Measurements from ENCODE around the gene MCTP1. TPM values are rescaled to one million over a fixed set of nuclear protein-coding genes. Genes with fewer than 3 reads are reported as not detected.
"Not testable (repeated sequence)": the region's sequence is repeated elsewhere in the genome, so short reads cannot be mapped to it uniquely, and the experiment has no call there.

Gene MCTP1
- total RNA-seq, 1 experiment from 2014 or later: 4.2 TPM

GRCh38 chr5:94885931-94886330, 399.0 kb downstream of the MCTP1 start:
- no peak for DNase-seq (ENCODE audit: low spot score)

GRCh38 chr5:94884311-94884710, 400.6 kb downstream of the MCTP1 start:
- DNase-seq (ENCODE audit: low spot score): no peak

GRCh38 chr5:94872526-94872925, 412.4 kb downstream of the MCTP1 start:
- DNase-seq (ENCODE audit: low spot score): no peak

GRCh38 chr5:94870511-94871183, 414.2 kb downstream of the MCTP1 start:
- DNase-seq (ENCODE audit: low spot score): no peak

GRCh38 chr5:94869921-94870320, 415.0 kb downstream of the MCTP1 start:
- DNase-seq (ENCODE audit: low spot score): no peak

GRCh38 chr5:94863951-94864350, 420.9 kb downstream of the MCTP1 start:
- DNase-seq (ENCODE audit: low spot score): no peak

GRCh38 chr5:94857111-94857510, 427.8 kb downstream of the MCTP1 start:
- DNase-seq (ENCODE audit: low spot score): no peak

- no peak for DNase-seq (ENCODE audit: low spot score)
Measured at GRCh38 chr5:94856257-94856800, 428.6 kb downstream of the MCTP1 start.

GRCh38 chr5:94855543-94855942, 429.4 kb downstream of the MCTP1 start:
- no peak for DNase-seq (ENCODE audit: low spot score)

GRCh38 chr5:94853120-94853519, 431.8 kb downstream of the MCTP1 start:
- DNase-seq (ENCODE audit: low spot score): no peak

- DNase-seq (ENCODE audit: low spot score): no peak
Measured at GRCh38 chr5:94850960-94851359, 433.9 kb downstream of the MCTP1 start.

- DNase-seq (ENCODE audit: low spot score): peak; percentile 45
Measured at GRCh38 chr5:94849821-94850736, 434.8 kb downstream of the MCTP1 start.

- DNase-seq (ENCODE audit: low spot score): no peak
Measured at GRCh38 chr5:94849324-94849723, 435.6 kb downstream of the MCTP1 start.

GRCh38 chr5:94847726-94848125, 437.2 kb downstream of the MCTP1 start:
- DNase-seq (ENCODE audit: low spot score): no peak

- DNase-seq (ENCODE audit: low spot score): no peak
Measured at GRCh38 chr5:94847019-94847418, 437.9 kb downstream of the MCTP1 start.

GRCh38 chr5:94845696-94846095, 439.2 kb downstream of the MCTP1 start:
- DNase-seq (ENCODE audit: low spot score): not testable (repeated sequence)

GRCh38 chr5:94841598-94842322, 443.1 kb downstream of the MCTP1 start:
- DNase-seq (ENCODE audit: low spot score): no peak

GRCh38 chr5:94833851-94834250, 451.0 kb downstream of the MCTP1 start:
- no peak for DNase-seq (ENCODE audit: low spot score)

GRCh38 chr5:94832685-94833084, 452.2 kb downstream of the MCTP1 start:
- DNase-seq (ENCODE audit: low spot score): no peak

GRCh38 chr5:94830520-94830919, 454.4 kb downstream of the MCTP1 start:
- peak; percentile 9 for DNase-seq (ENCODE audit: low spot score)

- DNase-seq (ENCODE audit: low spot score): not testable (repeated sequence)
Measured at GRCh38 chr5:94828222-94828621, 456.7 kb downstream of the MCTP1 start.

- DNase-seq (ENCODE audit: low spot score): no peak
Measured at GRCh38 chr5:94820488-94820887, 464.4 kb downstream of the MCTP1 start.

Data from HT-29 (cell line).